Activated T-cell treated with anti-CD3 and anti-CD28 coated beads, Interleukin-2, amount 50 U/mL, for 4 hours (primary cell): ENCODE data around the gene PYY. TPM values are rescaled to one million over a fixed set of nuclear protein-coding genes. Genes with fewer than 3 reads are reported as not detected.
A peak's percentile ranks its signal among the peaks of the same experiment; 100 is the strongest.
"Not testable (repeated sequence)": the region's sequence is repeated elsewhere in the genome, so short reads cannot be mapped to it uniquely, and the experiment has no call there.

Experiments used
- ATAC-seq, 2 donors: fragments of 200-7000 bp; cut with Tn5 transposase; one replicate each; pipeline ENCODE4 v1.10.0; 2021
- DNase-seq: peaks from one replicate; pipeline ENCODE4 v3.0.0-alpha.2; 2020
- H3K27me3 Mint-ChIP-seq: one replicate; pipeline ENCODE4 v1.8.0; 2021; ENCODE audit warnings: low read depth, mixed read lengths
- H3K36me3 Mint-ChIP-seq: one replicate; pipeline ENCODE4 v1.8.0; 2022; ENCODE audit warnings: mixed read lengths; ENCODE audit not compliant: insufficient read depth
- H3K4me1 Mint-ChIP-seq: one replicate; pipeline ENCODE4 v1.8.0; 2021; ENCODE audit warnings: low read depth, mixed read lengths
- H3K4me3 Mint-ChIP-seq: one replicate; pipeline ENCODE4 v1.8.0; 2021; ENCODE audit warnings: mild to moderate bottlenecking, moderate library complexity, mixed read lengths
- H3K9me3 Mint-ChIP-seq: one replicate; pipeline ENCODE4 v1.8.0; 2021; ENCODE audit warnings: mixed read lengths
- total RNA-seq, 3 donors: library from RNA; stranded (reverse); gene quantifications; one replicate each; pipeline ENCODE4 v1.2.1, GENCODE V29; 2021

Gene PYY
- total RNA-seq, 3 donors from 2014 or later, result not detected

- H3K27me3 Mint-ChIP-seq, result peaks cover 40% of the 10 kb centered on the region
- H3K9me3 Mint-ChIP-seq, result no peaks in the 10 kb centered on the region
- H3K36me3 Mint-ChIP-seq, result no peaks in the 10 kb centered on the region
- no peak overlapping the region for H3K4me3 Mint-ChIP-seq
- ATAC-seq (no peak), DNase-seq (no peak)
- peaks cover 4% of the 10 kb centered on the region for H3K4me1 Mint-ChIP-seq
Observed at GRCh38 chr17:43986225-43986981, 32.7 kb upstream of the PYY start.

GRCh38 chr17:43984521-43984920 is 30.8 kb upstream of the PYY start:
- Mint-ChIP-seq H3K4me1 (peaks cover 4% of the 10 kb centered on the region), H3K9me3 (no peaks in the 10 kb centered on the region), H3K4me3 (no peak overlapping the region)

GRCh38 chr17:43983515-43984411 is 30.0 kb upstream of the PYY start:
- peak; percentile 57 to 61 for ATAC-seq
- Mint-ChIP-seq H3K4me1 (peaks cover 4% of the 10 kb centered on the region), H3K36me3 (no peaks in the 10 kb centered on the region), H3K4me3 (no peak overlapping the region), H3K27me3 (peaks cover 48% of the 10 kb centered on the region), H3K9me3 (no peaks in the 10 kb centered on the region)
- DNase-seq, result no peak

More at GRCh38 chr17:43984521-43984920, 30.8 kb upstream of the PYY start:
- no peak for ATAC-seq
- Mint-ChIP-seq H3K27me3 (peaks cover 50% of the 10 kb centered on the region), H3K36me3 (no peaks in the 10 kb centered on the region)
- DNase-seq, result no peak

DNA sequence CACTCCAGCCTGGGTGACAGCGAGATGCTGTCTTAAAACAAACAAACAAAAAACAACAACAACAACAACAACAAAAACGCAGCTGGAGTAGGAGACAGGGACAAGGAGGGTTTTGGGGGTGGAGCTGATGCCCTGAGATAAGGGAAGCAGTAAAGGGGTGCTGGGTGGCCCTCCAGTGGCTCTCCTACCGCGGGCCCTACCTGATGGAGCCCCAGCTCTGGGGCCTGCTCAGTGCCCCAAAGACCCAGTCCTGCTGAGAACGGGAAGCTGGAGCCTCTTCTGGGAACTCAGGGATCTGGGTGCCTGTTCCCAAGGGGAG is 29.4 kb upstream of the PYY start:
- no peak overlapping the region for H3K4me3 Mint-ChIP-seq
- H3K36me3 Mint-ChIP-seq, result no peaks in the 10 kb centered on the region
- peaks cover 4% of the 10 kb centered on the region for H3K4me1 Mint-ChIP-seq
- DNase-seq, result no peak
- no peaks in the 10 kb centered on the region for H3K9me3 Mint-ChIP-seq
- ATAC-seq, result peak in 1 of 2 donors; percentile 18
- H3K27me3 Mint-ChIP-seq, result peaks cover 47% of the 10 kb centered on the region

DNA sequence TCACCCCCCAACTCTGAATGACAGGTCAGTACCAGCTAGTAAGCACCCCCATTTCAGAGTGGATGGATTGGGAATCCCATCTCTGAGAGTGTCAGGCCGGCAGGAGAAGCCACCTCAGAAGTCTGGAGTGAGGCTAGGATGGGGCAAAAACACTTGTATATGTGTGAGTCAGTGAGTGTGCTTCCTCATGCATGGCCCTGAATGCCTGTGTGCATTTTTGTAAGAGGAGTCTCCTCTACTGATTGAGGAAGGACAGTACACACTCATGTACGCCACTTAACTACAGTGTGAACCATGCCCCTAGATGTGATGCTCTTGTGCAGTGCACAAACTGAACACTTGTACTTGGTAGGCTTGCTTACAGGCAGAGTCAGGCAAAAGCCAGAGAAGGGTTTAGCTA is 28.4 kb upstream of the PYY start:
- DNase-seq (no peak), ATAC-seq (no peak)
- Mint-ChIP-seq H3K27me3 (peaks cover 39% of the 10 kb centered on the region), H3K4me3 (no peak overlapping the region), H3K36me3 (no peaks in the 10 kb centered on the region), H3K4me1 (peaks cover 4% of the 10 kb centered on the region), H3K9me3 (no peaks in the 10 kb centered on the region)

- Mint-ChIP-seq H3K4me1 (peaks cover 4% of the 10 kb centered on the region), H3K9me3 (no peaks in the 10 kb centered on the region), H3K27me3 (peaks cover 34% of the 10 kb centered on the region), H3K36me3 (no peaks in the 10 kb centered on the region), H3K4me3 (no peak overlapping the region)
- DNase-seq (no peak), ATAC-seq (no peak)
Observed at GRCh38 chr17:43979671-43980070, 25.9 kb upstream of the PYY start.

DNA sequence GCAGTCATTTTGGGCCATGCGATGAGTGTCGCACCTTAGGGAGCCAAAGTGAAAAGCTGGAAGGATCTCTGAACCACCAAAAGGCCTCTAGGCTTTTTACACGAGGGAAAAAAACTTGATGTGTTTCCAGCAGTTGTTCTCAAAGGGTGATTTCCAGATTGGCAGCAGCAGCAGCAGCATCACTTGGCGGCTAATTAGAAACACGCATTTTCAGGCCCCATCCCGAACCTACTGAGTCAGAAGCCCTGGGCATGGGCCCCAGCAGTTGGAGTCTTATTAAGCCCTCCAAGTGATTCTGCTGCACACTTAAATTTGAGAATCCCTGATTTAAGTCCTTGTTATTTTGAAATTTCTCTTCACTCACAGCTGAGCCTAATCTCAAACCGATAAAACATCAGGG is 25.3 kb upstream of the PYY start:
- DNase-seq (no peak), ATAC-seq (no peak)
- no peaks in the 10 kb centered on the region for H3K9me3 Mint-ChIP-seq
- H3K4me1 Mint-ChIP-seq, result no peaks in the 10 kb centered on the region
- H3K4me3 Mint-ChIP-seq, result no peak overlapping the region
- H3K36me3 Mint-ChIP-seq, result no peaks in the 10 kb centered on the region
- H3K27me3 Mint-ChIP-seq, result peaks cover 33% of the 10 kb centered on the region

DNA sequence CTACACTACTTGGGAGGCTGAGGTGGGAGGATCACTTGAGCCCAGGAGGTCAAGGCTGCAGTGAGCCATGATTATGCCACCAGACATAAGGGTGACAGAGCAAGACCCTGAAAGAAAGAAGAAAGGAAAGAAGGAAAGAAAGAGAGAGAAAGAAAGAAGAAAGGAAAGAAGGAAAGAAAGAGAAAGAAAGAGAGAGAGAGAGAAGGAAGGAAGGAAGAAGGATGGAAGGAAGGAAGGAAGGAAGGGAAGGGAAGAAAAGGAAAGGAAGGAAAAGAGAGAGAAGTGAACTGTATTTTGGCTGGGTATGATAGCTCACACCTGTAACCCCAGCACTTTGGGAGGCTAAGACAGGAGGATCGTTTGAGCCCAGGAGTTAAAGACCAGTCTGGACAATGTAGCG is 24.3 kb upstream of the PYY start:
- H3K9me3 Mint-ChIP-seq, result no peaks in the 10 kb centered on the region
- DNase-seq (no peak), ATAC-seq (no peak)
- no peaks in the 10 kb centered on the region for H3K4me1 Mint-ChIP-seq
- no peak overlapping the region for H3K4me3 Mint-ChIP-seq
- no peaks in the 10 kb centered on the region for H3K36me3 Mint-ChIP-seq
- peaks cover 29% of the 10 kb centered on the region for H3K27me3 Mint-ChIP-seq

- no peak for DNase-seq
- no peak for ATAC-seq
- H3K4me1 Mint-ChIP-seq, result no peaks in the 10 kb centered on the region
- H3K4me3 Mint-ChIP-seq, result no peak overlapping the region
- H3K9me3 Mint-ChIP-seq, result no peaks in the 10 kb centered on the region
- no peaks in the 10 kb centered on the region for H3K36me3 Mint-ChIP-seq
- peaks cover 20% of the 10 kb centered on the region for H3K27me3 Mint-ChIP-seq
Observed at GRCh38 chr17:43976963-43977837, 23.5 kb upstream of the PYY start.

DNA sequence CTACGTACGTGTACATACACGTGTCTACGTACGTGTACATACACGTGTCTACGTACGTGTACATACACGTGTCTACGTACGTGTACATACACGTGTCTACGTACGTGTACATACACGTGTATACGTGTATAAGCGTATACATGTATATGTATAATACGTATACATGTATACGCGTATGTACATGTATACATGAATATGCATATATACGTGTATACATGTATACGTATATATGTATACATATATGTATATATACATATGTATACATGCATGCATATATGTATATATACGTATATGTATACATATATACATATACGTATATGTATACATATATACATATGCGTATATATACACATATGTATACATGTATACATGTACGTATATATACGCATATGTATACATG is 22.2 kb upstream of the PYY start:
- Mint-ChIP-seq H3K36me3 (no peaks in the 10 kb centered on the region), H3K4me3 (no peak overlapping the region), H3K9me3 (no peaks in the 10 kb centered on the region), H3K27me3 (peaks cover 10% of the 10 kb centered on the region), H3K4me1 (peaks cover 5% of the 10 kb centered on the region)
- ATAC-seq (no peak), DNase-seq (no peak)

GRCh38 chr17:43974382-43975266 is 20.9 kb upstream of the PYY start:
- no peak overlapping the region for H3K4me3 Mint-ChIP-seq
- no peaks in the 10 kb centered on the region for H3K36me3 Mint-ChIP-seq
- DNase-seq (no peak), ATAC-seq (no peak)
- peaks cover 5% of the 10 kb centered on the region for H3K27me3 Mint-ChIP-seq
- no peaks in the 10 kb centered on the region for H3K9me3 Mint-ChIP-seq
- H3K4me1 Mint-ChIP-seq, result peaks cover 5% of the 10 kb centered on the region

GRCh38 chr17:43972444-43973212 is 18.9 kb upstream of the PYY start:
- not testable (repeated sequence) for H3K27me3 Mint-ChIP-seq, H3K36me3 Mint-ChIP-seq, H3K4me1 Mint-ChIP-seq, H3K9me3 Mint-ChIP-seq, ATAC-seq, H3K4me3 Mint-ChIP-seq, DNase-seq

DNA sequence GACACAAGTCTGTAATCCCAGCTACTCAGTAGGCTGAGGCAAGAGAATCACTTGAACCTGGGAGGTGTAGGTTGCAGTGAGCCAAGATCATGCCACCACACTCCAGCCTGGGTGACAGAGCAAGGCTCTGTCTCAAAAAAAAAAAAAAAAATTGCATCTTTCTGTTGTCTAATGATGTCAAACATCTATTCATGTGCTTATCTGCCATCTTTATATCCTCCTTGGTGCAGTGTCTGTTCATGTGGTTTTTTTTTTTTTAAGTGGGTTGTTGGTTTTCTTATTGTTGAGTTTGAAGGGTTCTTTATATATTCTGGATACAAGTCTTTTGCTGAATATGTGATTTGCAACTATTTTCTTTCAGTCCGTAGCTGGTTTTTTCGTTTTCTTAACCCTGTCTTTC is 17.7 kb upstream of the PYY start:
- H3K9me3 Mint-ChIP-seq, H3K36me3 Mint-ChIP-seq, H3K4me3 Mint-ChIP-seq, DNase-seq, H3K4me1 Mint-ChIP-seq, ATAC-seq, H3K27me3 Mint-ChIP-seq: not testable (repeated sequence)
